GM20000 (cell line): ENCODE results near the gene NAA15.

ENCODE experiments used
- DNase-seq: peaks from one replicate; pipeline ENCODE4 v3.0.0; 2012; ENCODE audit warnings: low spot score
- CTCF ChIP-seq: IDR thresholded peaks from 2 replicates; pipeline ENCODE4 v1.5.1; 2012; ENCODE audit warnings: mild to moderate bottlenecking, control low read depth; ENCODE audit errors: extremely low read depth, missing control alignments

NAA15 gene

GRCh38 chr4:139329665-139330200 is 28.4 kb downstream of the NAA15 start:
- no peak for DNase-seq
- no peak for TF ChIP-seq CTCF

- no peak for TF ChIP-seq CTCF
- no peak for DNase-seq
Measured at GRCh38 chr4:139330283-139330682, 29.0 kb downstream of the NAA15 start.

- DNase-seq: no peak
Measured at GRCh38 chr4:139331185-139331584, 29.9 kb downstream of the NAA15 start.

GRCh38 chr4:139333046-139333445 is 31.7 kb downstream of the NAA15 start:
- TF ChIP-seq CTCF: no peak
- no peak for DNase-seq

More at GRCh38 chr4:139331185-139331584, 29.9 kb downstream of the NAA15 start:
- no peak for TF ChIP-seq CTCF

GRCh38 chr4:139337612-139338011 is 36.3 kb downstream of the NAA15 start:
- no peak for TF ChIP-seq CTCF
- no peak for DNase-seq

- TF ChIP-seq CTCF: no peak
Measured at GRCh38 chr4:139361301-139361700, 60.0 kb downstream of the NAA15 start.

GRCh38 chr4:139367421-139368090 is 66.3 kb downstream of the NAA15 start:
- TF ChIP-seq CTCF: no peak
- no peak for DNase-seq

More at GRCh38 chr4:139361301-139361700, 60.0 kb downstream of the NAA15 start:
- no peak for DNase-seq
